ENCODE results near the gene TMEM94.

DNA sequence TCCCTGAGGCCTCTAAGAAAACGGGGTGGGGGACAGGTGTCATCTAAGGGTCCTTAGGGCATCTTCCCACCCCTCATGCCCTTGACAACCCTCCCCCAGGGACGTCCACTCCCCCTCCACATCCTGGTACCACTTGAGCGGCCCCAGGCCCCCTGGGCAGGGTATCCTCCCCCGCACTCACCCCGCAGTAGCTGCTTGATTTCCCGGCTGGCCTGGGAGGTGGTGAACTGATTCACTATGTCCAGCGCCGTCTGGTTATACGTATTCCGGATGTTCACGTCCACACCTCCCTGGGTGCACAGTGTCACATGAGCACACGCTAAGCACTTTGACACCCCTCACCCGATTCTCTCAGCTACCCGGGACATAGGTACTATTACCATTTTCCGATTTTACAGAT, 49.2 kb downstream of the TMEM94 start:
- TF ChIP-seq POLR2A (IDR thresholded peaks at IDR 0.05; ENCODE audit: low read length): no peak
- TF ChIP-seq, protein P1, sequence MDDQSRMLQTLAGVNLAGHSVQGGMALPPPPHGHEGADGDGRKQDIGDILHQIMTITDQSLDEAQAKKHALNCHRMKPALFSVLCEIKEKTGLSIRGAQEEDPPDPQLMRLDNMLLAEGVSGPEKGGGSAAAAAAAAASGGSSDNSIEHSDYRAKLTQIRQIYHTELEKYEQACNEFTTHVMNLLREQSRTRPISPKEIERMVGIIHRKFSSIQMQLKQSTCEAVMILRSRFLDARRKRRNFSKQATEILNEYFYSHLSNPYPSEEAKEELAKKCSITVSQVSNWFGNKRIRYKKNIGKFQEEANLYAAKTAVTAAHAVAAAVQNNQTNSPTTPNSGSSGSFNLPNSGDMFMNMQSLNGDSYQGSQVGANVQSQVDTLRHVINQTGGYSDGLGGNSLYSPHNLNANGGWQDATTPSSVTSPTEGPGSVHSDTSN (IDR thresholded peaks at IDR 0.05): no peak
- TF ChIP-seq CEBPB (IDR thresholded peaks at IDR 0.05): no peak
- TF ChIP-seq, protein P2, sequence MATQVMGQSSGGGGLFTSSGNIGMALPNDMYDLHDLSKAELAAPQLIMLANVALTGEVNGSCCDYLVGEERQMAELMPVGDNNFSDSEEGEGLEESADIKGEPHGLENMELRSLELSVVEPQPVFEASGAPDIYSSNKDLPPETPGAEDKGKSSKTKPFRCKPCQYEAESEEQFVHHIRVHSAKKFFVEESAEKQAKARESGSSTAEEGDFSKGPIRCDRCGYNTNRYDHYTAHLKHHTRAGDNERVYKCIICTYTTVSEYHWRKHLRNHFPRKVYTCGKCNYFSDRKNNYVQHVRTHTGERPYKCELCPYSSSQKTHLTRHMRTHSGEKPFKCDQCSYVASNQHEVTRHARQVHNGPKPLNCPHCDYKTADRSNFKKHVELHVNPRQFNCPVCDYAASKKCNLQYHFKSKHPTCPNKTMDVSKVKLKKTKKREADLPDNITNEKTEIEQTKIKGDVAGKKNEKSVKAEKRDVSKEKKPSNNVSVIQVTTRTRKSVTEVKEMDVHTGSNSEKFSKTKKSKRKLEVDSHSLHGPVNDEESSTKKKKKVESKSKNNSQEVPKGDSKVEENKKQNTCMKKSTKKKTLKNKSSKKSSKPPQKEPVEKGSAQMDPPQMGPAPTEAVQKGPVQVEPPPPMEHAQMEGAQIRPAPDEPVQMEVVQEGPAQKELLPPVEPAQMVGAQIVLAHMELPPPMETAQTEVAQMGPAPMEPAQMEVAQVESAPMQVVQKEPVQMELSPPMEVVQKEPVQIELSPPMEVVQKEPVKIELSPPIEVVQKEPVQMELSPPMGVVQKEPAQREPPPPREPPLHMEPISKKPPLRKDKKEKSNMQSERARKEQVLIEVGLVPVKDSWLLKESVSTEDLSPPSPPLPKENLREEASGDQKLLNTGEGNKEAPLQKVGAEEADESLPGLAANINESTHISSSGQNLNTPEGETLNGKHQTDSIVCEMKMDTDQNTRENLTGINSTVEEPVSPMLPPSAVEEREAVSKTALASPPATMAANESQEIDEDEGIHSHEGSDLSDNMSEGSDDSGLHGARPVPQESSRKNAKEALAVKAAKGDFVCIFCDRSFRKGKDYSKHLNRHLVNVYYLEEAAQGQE (IDR thresholded peaks at IDR 0.05): no peak

All from A549 (cell line).